Choroid plexus epithelial cell (primary cell): ENCODE results near the gene RGL3.
"Not testable (repeated sequence)": the region's sequence is repeated elsewhere in the genome, so short reads cannot be mapped to it uniquely, and the experiment has no call there.

Source experiments
- DNase-seq: peaks from one replicate; pipeline ENCODE4 v3.0.0-alpha.2; 2010; ENCODE audit warnings: low read depth
- H3K4me3 ChIP-seq: 2 replicates; pipeline ENCODE4 v1.5.1; 2011; ENCODE audit warnings: low read depth, mild to moderate bottlenecking, control low read depth, low read length, moderate library complexity
- TF ChIP-seq, protein P1 (sequence below): conservative IDR thresholded peaks from 2 replicates; pipeline ENCODE4 v1.5.1; 2011; ENCODE audit warnings: low read depth, mild to moderate bottlenecking, control low read depth, inconsistent platforms, low read length, moderate library complexity

Gene RGL3

DNA sequence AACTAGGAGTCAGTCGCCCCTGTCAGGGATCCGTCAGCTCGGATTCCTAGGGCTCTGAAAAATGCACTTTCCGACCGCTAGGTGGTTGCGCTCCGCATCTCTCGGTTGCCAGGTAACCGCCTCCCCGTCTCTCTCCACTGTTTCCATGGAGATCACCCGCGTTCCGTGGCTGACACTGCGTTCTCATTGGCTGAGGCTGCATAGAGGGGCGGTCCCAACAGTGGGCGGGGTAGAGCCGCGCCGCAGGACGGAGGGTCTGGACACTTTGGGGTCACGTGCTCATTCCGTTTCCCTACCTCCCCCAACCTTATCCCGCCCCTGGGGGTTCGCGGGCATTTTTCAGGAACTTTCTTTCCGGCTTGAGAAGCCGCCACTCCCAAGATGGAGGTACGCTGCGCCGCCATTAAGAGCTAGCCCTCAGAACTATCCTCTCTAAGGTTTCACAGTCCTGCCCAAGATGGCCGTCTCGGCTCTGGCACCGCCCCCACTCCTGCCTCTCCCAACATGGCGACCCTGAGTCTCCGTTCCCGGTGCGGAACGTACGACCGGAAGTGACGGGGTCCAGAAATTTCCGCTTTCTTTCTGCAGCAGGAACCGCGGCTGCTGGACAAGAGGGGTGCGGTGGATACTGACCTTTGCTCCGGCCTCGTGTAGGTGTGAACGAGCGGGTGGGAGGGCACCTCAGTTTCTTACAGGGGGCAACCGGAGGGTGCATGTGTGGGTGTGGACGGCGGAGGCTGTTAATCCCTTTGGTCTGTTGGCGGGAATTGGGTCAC, 16.1 kb upstream of the RGL3 start, which contains the start of the genes ODAD3 and PRKCSH:
Gene ODAD3, minus strand, starts transcription at position 65 of the 776 bp plus-strand sequence. CDS start 105 bp downstream, outside the sequence.
Gene PRKCSH, plus strand, starts transcription at position 579 of the 776 bp plus-strand sequence. CDS start 483 bp downstream, outside the sequence.
- DNase-seq = peak; percentile 100
- H3K4me3 ChIP-seq = peak within 1 kb of the TSS; percentile 97
- TF ChIP-seq, protein P1, sequence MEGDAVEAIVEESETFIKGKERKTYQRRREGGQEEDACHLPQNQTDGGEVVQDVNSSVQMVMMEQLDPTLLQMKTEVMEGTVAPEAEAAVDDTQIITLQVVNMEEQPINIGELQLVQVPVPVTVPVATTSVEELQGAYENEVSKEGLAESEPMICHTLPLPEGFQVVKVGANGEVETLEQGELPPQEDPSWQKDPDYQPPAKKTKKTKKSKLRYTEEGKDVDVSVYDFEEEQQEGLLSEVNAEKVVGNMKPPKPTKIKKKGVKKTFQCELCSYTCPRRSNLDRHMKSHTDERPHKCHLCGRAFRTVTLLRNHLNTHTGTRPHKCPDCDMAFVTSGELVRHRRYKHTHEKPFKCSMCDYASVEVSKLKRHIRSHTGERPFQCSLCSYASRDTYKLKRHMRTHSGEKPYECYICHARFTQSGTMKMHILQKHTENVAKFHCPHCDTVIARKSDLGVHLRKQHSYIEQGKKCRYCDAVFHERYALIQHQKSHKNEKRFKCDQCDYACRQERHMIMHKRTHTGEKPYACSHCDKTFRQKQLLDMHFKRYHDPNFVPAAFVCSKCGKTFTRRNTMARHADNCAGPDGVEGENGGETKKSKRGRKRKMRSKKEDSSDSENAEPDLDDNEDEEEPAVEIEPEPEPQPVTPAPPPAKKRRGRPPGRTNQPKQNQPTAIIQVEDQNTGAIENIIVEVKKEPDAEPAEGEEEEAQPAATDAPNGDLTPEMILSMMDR = peak; percentile 83

GRCh38 chr19:11434703-11435056, 15.6 kb upstream of the RGL3 start:
- DNase-seq = no peak
- H3K4me3 ChIP-seq = peak overlapping the region; percentile 48
- TF ChIP-seq, protein P1 = no peak

DNA sequence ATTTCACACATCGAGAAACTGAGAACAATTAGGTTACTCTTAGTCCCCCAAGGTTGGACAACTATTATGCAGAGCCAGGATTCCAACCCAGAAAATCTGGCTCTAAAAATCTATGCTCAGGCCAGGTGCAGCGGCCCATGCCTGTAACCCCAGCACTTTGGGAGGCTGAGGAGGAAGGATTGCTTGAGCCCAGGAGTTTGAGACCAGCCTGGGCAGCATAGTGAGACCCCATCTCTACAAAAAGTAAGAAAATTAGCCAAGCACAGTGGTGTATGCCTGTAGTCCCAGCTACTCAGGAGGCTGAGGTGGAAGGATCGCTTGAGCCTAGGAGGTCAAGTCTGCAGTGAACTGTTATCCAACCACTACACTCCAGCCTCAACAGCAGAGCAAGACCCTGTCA, 14.4 kb upstream of the RGL3 start:
- DNase-seq, H3K4me3 ChIP-seq: not testable (repeated sequence)

DNA sequence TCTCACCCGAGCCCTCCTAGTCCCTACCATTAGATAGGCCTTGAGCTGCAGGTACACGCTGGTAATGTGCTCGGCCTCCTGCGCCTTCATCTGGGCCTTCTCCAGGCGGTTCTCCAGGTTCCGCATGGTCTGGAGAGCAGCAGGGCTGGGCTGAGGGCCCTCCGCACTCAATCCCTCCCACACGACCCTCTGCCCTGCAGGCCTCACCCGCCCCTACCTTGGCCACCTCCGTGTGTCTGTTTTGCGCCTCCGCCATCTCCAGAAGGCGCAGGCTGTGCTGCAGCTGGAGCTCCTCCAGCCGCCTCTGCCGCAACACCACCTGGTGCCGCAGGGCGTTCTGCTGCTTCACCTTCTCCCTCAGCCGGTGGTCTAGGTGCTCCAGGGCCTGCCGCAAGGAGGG, 7.5 kb upstream of the RGL3 start:
- DNase-seq = no peak
- TF ChIP-seq, protein P1 = no peak
- no peak overlapping the region for H3K4me3 ChIP-seq

DNA sequence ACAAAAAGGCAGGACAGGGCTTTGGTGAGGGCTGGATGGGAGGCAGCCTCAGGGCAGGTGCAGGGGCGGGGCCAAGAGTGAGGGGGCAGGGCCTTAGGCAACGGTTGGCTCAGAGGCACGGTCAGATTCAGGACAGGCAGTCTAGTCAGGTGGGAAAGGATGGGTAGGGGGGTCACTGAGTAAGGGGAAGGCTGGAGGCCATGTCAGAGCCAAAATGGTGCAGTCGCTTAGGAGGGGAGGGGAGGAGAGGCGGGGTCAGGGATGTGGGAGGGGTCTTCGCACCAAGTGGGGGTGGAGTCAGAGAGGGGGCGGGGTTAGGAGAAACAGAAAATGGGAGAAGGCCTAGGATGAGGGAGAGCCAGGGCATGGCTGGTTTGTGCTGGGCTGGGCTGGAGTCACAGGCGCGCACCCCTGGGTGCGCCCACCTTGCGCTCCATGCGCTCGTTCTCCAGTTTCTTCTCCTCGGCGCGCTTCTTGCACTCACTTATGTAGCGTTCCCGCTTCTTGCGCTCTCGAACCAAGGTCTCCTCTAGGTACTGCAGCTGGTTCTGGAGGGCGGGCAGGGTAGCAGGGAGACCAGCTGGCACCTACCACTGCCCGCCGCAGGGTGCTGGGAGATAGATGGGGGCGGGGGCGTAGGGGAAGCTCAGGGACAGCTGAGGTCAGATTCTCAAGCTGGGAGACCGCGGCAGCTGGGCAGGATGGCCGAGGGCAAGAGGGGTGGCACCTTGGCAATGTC, 6.8 kb upstream of the RGL3 start:
- no peak for DNase-seq
- TF ChIP-seq, protein P1 = no peak

DNA sequence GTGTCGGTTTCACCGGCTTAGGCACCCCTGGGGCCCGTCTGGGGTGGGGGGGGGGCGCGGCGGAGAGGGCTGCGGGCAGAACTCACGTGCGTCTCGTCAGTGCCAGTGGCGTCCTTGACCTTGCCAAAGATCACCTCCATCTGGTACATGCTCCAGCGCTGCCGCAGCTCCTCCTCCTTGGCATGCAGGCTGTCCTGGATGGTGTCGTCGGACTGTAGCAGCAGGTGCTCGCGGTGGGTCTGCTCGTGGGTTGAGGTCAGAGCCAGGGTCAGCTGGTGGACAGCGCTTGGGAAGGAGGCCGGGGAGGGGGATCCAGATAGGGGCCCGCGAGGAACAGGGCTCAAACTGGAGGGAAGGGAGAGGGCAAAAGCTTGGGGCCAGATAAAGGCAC, 4.7 kb upstream of the RGL3 start:
- TF ChIP-seq, protein P1 = no peak
- H3K4me3 ChIP-seq = no peak overlapping the region
- DNase-seq = no peak

More for the DNA sequence above, 6.8 kb upstream of the RGL3 start:
- H3K4me3 ChIP-seq = no peak overlapping the region

DNA sequence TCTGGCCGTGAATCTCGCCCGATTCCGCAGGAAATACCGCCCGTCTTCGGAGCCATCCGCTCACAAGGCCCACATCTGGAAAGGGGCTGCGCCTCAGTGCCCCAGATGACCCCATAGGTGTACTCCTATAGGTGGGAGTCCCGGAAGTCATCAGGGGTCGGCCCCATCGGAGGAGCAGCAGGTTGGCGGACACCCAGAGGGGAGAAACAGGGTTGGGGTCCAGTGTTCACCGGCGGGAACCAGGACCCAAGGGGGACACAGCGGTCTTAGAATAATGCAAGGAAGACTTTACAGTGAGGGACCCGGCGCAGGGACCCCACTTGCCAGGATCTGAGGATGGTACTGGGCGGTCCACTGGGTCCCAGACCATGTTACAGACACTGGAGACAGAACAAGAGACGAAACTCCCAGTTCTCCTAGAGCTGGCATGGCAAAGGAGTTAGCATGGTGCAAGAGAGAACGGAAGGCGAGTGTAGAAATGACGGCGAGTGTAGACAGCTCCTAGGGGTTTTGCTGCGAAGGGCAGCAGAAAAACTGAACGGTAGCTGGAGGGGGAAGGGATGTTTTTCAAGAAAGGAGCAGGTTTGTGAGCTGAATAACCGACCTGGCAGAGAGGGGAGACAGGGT, 4.2 kb upstream of the RGL3 start:
- DNase-seq = no peak
- TF ChIP-seq, protein P1 = no peak
- H3K4me3 ChIP-seq = no peak overlapping the region
